Right hindlimb (tissue), 1 donor: ENCODE results near the gene IL36B.
"Not testable (repeated sequence)": the region's sequence is repeated elsewhere in the genome, so short reads cannot be mapped to it uniquely, and the experiment has no call there.

ENCODE experiments used
- DNase-seq: peaks from one replicate; pipeline ENCODE4 v3.0.0-alpha.2; 2018

The IL36B gene

GRCh38 chr2:113052396-113052917 lies at the start of gene IL36B:
Gene IL36B, minus strand, starts transcription at chr2:113052867.
- DNase-seq, result no peak

GRCh38 chr2:113102133-113102532 lies 49.5 kb upstream of the IL36B start:
- no peak for DNase-seq

- no peak for DNase-seq
Observed at GRCh38 chr2:113098532-113098931, 45.9 kb upstream of the IL36B start.

GRCh38 chr2:113098041-113098440 lies 45.4 kb upstream of the IL36B start:
- no peak for DNase-seq

- not testable (repeated sequence) for DNase-seq
Observed at GRCh38 chr2:113096842-113097618, 44.4 kb upstream of the IL36B start.

- DNase-seq, result not testable (repeated sequence)
Observed at GRCh38 chr2:113096306-113096705, 43.6 kb upstream of the IL36B start.

- DNase-seq, result no peak
Observed at GRCh38 chr2:113093613-113093977, 40.9 kb upstream of the IL36B start.

- no peak for DNase-seq
Observed at GRCh38 chr2:113092864-113093612, 40.4 kb upstream of the IL36B start.

GRCh38 chr2:113091231-113091896 lies 38.7 kb upstream of the IL36B start:
- DNase-seq, result no peak

GRCh38 chr2:113089916-113090315 lies 37.2 kb upstream of the IL36B start:
- no peak for DNase-seq

- no peak for DNase-seq
Observed at GRCh38 chr2:113088213-113088992, 35.7 kb upstream of the IL36B start.

GRCh38 chr2:113085542-113085941 lies 32.9 kb upstream of the IL36B start:
- DNase-seq, result no peak

- no peak for DNase-seq
Observed at GRCh38 chr2:113084249-113085000, 31.8 kb upstream of the IL36B start.

GRCh38 chr2:113083296-113083695 lies 30.6 kb upstream of the IL36B start:
- DNase-seq, result no peak

- no peak for DNase-seq
Observed at GRCh38 chr2:113081488-113082210, 29.0 kb upstream of the IL36B start.

GRCh38 chr2:113080134-113080533 lies 27.5 kb upstream of the IL36B start:
- no peak for DNase-seq

GRCh38 chr2:113079131-113079530 lies 26.5 kb upstream of the IL36B start:
- no peak for DNase-seq

GRCh38 chr2:113078350-113078839 lies 25.7 kb upstream of the IL36B start:
- DNase-seq, result no peak

GRCh38 chr2:113077921-113078320 lies 25.3 kb upstream of the IL36B start:
- DNase-seq, result no peak

- DNase-seq, result no peak
Observed at GRCh38 chr2:113076954-113077669, 24.4 kb upstream of the IL36B start.
